GM19351 (cell line): ENCODE data around the gene FNTB.

Experiments
- ATAC-seq: cut with Tn5 transposase; IDR thresholded peaks from one replicate; pipeline ENCODE4 v1.9.1; 2021; ENCODE audit warnings: mild to moderate bottlenecking, moderate library complexity; ENCODE audit not compliant: unreplicated experiment

FNTB gene

GRCh38 chr14:65110525-65110924 is 123.8 kb downstream of the FNTB start:
- ATAC-seq: no peak
